GM19239 (cell line): ENCODE measurements around the gene LIPE.
"Not testable (repeated sequence)": the region's sequence is repeated elsewhere in the genome, so short reads cannot be mapped to it uniquely, and the experiment has no call there.

ENCODE experiments used
- DNase-seq: peaks from one replicate; pipeline ENCODE4 v3.0.0; 2011; ENCODE audit warnings: low spot score; ENCODE audit not compliant: insufficient read length
- FAIRE-seq: peaks from 2 replicates; lab custom pipeline; 2011; peaks lifted over from hg19 to GRCh38; lab: Jason Lieb, UNC

LIPE gene

DNA sequence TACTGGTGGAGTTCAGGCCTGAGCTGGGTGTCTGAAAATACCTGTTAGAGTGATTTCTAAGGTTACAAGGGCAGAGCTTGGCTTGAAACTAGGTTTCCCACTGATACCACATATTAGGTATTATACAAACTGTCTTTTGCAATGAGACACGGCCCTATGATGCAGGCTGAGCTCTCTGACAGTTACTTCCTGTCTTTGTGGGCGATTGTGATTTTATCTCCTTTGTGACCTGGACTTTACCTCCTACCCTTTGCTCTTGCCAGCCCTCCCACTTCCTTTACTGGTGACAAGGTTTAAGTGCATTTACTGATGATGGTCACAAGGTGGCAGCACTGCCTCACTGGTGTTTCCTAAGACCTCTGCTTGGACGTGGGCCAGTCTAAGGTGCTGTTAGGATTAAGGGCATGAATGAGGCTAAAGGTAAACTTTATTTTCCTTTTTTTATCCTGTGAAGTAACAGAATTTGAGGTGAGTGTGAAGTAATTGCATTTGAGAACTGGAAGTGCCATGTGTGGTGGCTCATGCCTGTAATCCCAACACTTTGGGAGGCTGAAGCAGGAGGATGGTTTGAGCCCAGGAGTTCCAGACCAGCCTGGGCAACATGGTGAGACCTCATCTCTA is 23.2 kb upstream of the LIPE start:
- DNase-seq (peak; percentile 77), FAIRE-seq (peak; percentile 98)

DNA sequence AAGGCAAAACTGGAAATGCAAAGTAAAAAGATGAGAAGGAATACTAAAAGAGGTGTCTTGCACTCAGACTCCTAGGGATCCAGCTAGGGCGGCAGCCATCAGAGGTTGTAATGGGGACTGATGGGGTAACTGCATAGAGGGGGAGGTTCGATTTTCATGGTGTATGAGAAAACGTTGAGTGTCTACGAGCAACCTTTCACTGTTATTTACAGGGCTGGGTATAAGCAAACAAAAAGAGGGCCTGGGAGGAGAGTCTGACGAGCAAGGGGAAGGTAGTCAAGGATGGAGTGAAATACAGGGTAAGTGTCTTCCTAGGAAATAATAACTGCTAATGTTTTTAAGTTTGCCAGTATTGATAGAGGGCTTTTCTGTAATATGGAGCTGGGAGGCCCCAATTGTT is 21.1 kb upstream of the LIPE start:
- FAIRE-seq, DNase-seq: not testable (repeated sequence)

DNA sequence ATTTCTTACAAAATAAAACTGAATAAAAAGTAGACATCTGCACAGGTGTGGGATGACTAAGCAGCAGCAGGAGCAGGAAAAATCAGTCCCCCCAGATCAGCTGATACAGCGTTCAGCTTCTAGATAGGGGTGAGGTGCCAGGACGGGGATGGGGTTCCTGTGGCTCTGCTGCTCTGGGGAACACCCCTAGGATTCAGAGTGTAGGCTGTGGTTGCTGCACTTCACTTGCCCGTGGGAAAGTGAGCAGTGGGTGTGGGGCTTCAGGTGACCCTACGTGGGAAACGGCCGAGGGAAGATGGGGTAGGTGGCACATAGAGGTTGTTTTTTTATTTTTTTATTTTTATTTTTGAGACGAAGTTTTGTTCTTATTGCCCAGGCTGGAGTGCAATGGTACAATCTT is 18.8 kb upstream of the LIPE start:
- DNase-seq: no peak
- FAIRE-seq: no peak

DNA sequence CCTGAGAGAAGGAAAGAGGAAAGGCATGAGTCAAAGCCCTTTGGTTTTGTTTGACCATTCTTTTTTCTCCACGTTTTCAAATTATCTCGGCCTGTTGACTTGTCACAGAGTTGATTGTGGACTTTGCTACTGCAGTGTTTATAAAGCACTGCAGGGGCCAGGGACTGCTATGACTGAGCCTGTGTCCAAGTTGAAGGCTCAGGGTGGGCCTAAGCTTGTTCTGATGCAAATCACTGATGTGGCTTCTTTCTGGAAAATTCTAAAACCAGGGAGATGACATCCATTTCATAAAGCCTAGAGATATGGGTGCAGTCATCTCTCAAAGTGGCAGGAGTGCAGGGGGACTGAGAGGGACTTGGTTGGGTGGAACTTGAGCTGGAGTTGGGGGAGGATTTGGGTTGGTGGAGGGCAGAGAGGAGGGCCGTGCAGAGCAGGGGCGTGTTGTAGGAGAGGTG is 16.8 kb upstream of the LIPE start:
- DNase-seq (no peak), FAIRE-seq (no peak)

DNA sequence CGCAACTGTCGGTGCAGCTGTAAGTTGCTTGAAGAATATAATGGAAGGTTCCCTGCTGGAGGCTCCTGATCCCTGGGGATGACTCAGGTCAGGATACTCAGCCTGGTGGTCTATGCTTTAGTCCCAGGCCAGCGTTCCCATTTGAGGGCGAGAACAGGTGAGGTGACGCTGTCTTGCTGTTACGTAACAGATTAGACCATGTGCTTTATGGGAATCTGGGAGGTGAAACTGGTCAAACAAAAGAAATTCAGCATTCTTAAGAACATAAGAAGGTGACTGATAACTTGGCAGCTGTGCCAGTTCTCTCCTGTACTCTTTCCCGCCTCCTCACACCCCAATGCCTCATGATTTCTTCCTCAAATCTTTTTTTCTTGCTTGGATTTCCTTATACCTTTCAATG is 15.6 kb upstream of the LIPE start, which contains the start of gene CXCL17:
CXCL17 (minus strand) TSS at position 114 of the 400 bp plus-strand sequence. CDS start 114 bp downstream, outside the sequence.
- FAIRE-seq: no peak
- DNase-seq: no peak

DNA sequence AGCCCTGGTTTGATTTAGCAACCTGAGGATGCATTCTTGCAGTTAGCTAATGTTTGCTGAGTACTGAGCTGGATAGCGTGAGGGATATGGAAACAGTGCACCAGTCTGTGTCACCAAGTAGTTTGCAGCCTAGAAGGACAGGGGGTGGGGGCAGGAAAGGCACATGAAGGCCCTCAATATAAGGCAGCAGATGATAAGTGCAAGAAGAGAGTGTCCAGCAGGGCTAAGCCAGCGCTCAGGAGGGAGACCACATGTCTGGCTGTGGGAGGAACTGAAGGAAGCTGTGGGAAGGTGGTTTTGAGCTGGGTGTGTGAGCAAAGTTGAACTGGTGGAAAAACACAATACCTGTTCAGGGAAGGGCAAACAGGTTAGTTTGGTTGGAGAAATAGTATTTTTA is 13.9 kb upstream of the LIPE start:
- FAIRE-seq: no peak
- DNase-seq: no peak

DNA sequence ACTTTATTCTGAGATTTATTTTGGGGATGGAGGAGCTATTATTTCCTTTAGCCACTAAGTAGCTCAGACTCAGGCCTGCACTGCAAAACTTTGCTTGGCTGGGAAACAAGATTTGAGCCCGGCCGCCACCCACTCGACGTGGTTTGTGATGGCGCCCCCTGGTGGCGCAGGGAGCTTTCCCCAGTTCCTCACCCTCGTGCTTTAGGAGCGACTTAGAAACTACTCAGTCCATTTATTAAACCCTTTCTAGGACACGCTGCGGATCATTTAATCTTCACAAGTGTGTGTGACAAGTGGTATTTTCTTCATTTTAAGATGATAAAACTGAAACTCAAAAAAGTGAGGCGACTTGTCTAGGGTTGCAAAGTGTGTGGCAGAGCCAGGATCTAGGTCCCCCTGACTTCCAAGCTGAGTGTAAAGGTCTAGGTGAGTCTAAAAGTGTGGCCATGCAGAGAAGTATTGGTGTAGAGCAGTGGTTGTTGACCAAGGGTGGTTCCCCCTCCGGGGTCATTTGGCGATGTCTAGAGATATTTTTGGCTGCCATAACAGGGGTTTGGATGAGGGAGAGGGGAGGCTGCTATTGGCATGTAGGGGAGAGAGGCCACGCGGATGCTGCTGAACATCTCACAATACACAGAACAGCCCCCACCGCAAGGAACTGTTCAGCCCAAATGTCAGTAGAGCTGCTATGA is 13.3 kb upstream of the LIPE start:
- FAIRE-seq (peak; percentile 37), DNase-seq (peak; percentile 26)

DNA sequence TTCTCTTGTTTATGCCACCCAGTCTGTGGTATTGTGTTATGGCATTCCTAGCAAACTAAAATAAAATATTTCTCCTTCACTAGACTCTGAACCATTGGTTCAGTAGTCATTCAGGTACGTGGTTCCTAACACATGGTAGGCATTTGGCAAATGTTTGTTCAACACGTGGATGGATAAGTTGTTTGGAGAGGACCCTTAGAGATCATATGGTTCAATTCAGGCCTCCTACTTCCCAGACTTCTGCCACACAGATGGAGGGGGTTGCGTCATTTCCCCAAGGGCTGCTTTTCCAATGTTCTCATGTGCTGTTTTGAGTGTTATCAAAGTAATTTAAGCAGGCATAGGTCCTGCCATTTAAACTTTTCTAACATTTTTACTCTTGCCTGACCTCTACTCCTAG is 8.8 kb upstream of the LIPE start:
- FAIRE-seq (no peak), DNase-seq (no peak)

DNA sequence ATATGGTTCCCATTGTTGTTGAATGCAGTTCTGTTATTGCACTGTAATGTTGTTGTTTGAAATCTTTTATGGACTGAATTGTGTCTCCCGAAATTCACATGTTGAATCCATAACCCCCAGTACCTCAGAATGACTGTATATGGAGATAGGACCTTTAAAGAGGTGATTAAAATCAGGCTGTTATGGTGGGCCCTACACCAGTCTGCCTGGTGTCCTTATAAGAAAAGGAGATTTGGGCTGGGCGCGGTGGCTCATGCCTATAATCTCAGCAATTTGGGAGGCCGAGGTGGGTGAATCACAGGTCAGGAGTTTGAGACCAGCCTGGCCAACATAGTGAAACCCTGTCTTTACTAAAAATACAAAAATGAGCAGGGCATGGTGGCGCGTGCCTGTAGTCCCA is 8.1 kb upstream of the LIPE start:
- DNase-seq (no peak), FAIRE-seq (no peak)

DNA sequence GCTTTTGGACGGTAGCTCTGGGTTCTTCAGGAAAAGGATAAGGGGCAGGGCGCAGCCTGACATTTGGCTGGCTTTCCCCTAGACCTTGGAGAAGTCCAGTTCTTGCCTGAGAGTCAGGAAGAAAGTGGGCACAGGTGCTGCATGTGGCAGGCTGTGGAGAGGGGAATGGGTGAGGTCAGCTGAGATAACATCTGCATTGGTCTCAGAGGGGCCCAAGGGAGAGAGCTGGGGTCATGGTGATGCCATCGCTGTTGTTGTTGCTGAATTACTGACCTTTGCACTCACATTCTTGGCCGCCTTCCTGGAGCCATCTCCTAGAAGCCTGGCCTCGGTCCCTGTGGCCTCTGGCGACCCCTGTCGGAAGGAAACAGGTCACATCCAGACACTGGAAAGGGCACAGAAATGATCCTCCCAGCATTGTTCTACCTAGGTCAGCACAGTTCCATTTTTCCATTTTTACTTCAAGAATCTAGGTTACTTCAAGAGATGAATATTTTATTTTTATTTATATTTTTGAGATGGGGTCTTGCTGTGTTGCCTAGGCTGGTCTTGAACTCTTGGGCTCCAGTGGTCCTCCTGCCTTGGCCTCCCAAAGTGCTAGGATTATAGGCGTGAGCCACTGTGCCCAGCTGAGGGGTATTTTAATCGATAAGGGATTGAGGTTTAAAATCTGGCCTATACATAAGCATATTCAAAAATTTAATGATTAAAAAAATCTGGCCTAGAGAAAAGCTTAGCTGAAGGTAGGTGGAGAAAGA is 6.5 kb upstream of the LIPE start:
- peak; percentile 86 for FAIRE-seq
- DNase-seq: no peak

DNA sequence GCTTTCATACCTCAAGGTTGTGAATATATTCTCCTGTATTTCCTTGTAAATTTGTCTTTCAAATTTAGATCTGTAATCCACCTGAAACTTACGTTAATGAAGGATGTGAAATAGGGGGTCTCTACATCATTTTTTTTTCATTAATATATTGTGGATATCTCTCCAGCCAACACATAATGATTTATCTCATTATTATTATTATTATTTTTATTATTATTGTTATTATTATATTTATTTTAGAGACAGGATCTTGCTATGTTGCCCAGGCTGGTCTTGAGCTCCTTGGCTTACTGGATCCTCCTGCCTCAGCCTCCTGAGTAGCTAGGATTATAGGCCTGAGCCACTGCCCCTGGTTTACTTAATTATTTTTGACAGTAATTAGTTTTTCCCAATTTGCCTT is 4.3 kb upstream of the LIPE start:
- FAIRE-seq: no peak
- no peak for DNase-seq

DNA sequence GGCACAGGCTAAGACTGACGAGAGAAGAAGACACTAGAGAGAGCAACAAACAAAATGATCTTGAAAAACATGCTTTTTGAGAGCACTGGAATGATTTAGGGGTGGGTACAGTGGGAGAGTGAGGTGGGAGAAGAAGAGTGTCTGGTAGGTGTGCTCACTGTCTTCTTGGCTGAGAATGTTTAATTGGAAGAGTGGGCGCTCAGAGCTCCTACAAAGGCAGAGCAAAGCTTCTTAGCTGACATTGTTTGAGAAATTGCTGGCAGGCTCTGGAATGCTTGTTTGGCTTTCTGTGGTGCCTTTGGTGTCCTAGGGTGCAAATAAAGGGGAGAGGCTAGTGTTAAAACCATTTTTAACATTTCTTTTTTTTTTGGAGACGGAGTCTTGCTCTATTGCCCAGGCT is 1.5 kb upstream of the LIPE start:
- no peak for DNase-seq
- no peak for FAIRE-seq

DNA sequence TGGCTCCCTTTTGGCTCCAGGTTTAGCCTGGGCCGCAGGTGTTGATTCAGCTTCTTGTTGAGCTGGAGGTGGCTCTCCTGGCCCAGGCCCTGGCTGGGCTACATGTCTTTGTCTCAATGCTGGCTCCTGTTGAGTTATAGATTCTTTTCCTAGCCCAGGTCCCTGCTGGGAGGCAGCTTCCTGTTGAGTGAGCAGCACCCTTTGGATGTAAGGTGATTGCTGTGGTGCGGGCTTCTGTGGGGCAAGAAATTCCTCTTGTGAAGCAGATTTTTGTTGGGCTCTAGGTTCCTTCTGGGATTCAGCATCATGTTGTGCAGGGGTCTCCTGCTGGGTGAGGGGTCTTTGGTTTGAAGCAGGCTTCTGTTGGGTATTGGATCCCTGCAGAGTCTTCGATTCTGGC is 545 bp downstream of the LIPE start:
- no peak for FAIRE-seq
- DNase-seq: no peak

DNA sequence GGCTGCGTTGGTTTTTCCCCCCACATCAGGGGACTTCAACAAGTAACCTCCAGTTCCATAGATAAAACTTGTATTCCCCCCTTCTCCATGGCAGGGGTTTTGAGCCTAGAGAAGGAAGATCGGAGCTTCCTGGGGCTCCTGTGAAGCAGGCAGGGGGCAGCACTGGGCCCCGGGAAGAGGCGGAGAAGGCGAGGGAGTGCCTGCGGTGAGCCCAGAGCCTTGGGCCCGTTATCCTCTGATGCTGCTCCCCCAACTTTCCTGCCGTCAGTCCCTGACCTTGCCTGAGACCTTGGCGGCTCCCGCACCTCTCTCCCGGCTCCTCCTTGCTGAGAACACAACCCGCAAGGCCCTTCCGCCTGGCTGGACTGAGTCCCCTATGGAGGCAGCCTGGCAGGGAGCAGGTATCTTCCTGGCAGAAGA is 2.5 kb downstream of the LIPE start:
- DNase-seq (no peak), FAIRE-seq (no peak)

DNA sequence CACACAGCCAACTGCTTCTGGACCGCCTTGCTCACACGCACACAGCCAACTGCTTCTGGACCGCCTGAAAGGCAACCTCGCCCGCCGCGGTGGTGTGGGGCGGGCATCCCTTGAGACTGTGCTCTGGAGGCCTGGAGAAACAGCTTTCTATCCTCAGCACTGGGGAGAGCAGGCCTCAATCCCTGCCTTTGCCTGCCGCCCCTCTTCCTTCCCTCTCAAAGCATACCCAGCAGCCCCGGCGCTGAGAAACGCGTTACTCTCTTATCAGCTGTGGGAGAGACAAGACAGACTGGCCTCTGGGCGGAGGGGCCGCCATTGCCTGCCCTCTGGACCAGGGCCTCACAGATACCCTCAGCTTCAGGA is 2.9 kb downstream of the LIPE start:
- FAIRE-seq: no peak
- no peak for DNase-seq

DNA sequence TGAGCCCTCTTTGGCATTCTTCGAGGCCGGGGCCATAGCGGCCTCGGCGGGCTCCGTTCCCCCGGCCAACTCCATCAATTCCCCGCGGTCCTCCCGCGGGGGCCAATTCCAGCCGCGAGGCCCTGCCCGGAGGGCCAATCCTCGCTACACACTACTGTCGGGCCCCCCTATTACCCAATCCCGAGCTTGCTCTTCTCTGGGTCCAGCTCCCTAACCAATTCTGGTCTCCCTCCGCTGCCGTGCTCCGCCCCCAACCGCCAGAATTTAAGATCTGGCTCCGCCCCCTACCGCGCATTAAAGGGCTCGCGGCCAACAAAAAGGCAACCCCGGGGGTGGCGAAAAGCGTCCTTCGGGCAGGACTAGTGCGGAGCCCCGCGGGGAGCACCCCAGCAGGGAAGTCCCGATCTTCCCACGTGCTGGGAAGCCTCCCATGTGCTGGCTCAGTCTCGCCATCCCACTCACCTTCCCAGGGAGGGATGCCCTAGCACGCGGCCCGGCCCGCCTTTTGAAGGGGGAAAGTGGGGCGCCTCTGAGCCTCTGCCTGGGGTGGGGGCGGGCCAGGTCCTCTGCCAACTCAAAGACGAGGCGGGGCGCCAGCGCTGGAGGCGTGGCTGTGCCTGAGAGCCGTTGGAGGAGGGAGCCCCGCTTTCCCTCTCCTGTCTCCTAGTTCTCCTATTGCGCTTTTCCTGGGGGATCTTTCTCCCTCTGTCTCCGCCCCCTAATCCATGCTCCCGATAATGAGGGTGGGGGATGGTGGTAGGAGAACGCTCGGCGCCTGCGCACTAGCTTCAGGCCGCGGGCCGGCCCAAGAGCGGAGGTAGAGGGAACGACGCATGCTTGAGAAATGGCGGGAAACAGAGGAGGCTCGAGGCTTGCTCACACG is 3.5 kb downstream of the LIPE start:
- peak; percentile 95 for DNase-seq
- peak; percentile 92 for FAIRE-seq

DNA sequence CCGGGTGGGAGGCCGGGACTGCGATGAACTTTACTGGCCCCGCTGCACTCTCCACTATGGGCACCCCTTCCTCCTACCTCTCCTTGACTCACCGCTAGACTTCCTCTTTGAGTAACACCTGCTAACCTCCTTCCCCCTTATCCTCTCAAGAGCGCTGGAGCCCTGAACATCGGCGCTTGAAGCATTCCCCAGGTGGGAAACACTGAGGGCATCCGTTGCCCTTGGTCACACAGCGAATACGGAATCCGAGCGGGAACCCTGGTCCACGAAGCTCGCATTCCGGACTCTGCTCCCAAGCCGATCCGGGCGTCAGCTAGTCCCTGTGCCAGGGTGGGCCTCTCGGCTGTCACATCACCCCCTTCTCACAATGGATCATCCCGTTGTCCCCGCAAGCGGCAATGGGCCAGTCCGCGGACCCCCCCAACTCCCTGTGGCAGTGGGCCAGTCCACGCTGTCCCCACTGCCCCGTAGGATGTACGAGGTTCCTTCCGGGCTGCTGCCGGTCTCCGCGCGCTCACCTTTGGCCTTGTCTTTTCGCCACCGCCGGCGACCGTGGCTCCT is 4.2 kb downstream of the LIPE start:
- FAIRE-seq (peak; percentile 77), DNase-seq (no peak)

DNA sequence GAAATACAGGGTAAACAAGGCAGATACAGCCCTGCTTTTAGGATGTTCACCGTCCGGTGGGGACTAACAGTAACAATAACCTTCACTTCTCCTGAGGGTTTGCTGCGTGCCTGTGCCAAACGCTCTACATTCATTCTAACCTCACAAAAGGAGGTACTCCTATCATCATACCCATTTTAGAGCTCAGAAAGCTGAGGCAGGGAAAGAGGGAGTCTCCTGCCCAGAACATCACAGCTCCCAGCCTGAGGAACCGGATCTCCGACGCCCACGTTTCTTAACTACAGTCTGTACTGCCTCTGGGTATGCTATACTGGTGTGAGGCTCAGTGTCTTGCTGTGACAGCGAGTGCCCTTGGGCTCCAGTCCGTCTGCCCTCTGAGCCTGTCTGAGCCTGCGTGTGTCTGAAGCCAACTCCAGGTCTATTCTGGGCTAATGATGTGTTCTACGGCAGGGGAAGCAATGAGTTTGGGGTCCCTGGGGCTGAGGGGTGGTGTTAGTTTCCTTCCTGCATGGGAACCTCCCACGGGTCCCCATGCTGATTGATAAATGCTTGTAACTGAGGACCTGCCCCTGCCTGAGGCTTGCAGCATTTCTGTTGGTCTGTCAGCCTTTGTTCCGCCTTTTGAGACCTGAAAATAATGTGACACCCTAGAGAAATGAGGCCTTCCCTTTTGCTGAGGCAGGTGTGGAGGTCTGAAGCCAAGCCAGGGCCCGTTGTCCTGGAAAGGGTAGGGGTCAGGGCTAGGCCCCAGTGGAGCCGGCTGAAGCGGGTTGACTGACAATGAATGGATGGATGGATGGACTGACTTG is 4.9 kb downstream of the LIPE start:
- no peak for FAIRE-seq
- no peak for DNase-seq

DNA sequence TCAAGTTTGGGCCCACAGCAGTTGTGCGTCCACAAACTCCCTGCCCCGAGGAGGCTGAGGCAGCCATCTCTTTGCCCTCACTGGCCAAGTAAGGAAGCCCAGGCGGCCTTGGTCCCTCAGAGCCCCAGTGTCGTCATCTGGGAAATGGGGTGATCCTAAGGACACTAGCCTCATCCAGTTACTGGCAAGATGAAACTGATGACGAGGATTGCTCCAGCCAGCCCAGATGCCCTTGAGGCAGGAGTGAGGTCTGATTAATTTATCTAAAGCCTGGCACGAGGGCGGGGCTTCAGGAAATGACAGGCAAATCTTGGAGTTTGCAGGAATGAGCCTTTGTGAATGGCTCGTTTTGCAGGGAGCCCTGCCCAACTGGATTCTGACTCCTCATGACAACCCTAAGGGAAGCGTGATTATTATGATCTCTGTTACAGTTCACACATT is 5.6 kb downstream of the LIPE start:
- FAIRE-seq: no peak
- DNase-seq: no peak
